Activated naive CD4-positive, alpha-beta T cell treated with anti-CD3 and anti-CD28 coated beads, Interleukin-2, amount 10 ng/mL, durations not matched to agents 7 days and 5 days (primary cell): Measurements from ENCODE around the gene FBXO9.
A peak's percentile ranks its signal among the peaks of the same experiment; 100 is the strongest.

Source experiments
- CTCF ChIA-PET: fragments of 350-600 bp; sonication (Branson Sonifier 250); formaldehyde crosslinking; loops from one replicate; lab custom pipeline; 2021; ENCODE audit warnings: antibody characterized with exemption; lab: Charles Lee
- DNase-seq: peaks from one replicate; pipeline ENCODE4 v3.0.0-alpha.2; 2020
- H3K27ac Mint-ChIP-seq: one replicate; pipeline ENCODE4 v1.8.0; 2021; ENCODE audit warnings: mild to moderate bottlenecking, moderate library complexity, mixed read lengths
- H3K27me3 Mint-ChIP-seq: one replicate; pipeline ENCODE4 v1.8.0; 2021; ENCODE audit warnings: mild to moderate bottlenecking, mixed read lengths
- H3K36me3 Mint-ChIP-seq: one replicate; pipeline ENCODE4 v1.8.0; 2021; ENCODE audit warnings: mixed read lengths
- H3K4me1 Mint-ChIP-seq: one replicate; pipeline ENCODE4 v1.8.0; 2021; ENCODE audit warnings: mixed read lengths
- H3K4me3 Mint-ChIP-seq: one replicate; pipeline ENCODE4 v1.8.0; 2021; ENCODE audit warnings: mild to moderate bottlenecking, moderate library complexity, mixed read lengths
- H3K9me3 Mint-ChIP-seq: one replicate; pipeline ENCODE4 v1.8.0; 2021; ENCODE audit warnings: mixed read lengths

The FBXO9 gene

DNA sequence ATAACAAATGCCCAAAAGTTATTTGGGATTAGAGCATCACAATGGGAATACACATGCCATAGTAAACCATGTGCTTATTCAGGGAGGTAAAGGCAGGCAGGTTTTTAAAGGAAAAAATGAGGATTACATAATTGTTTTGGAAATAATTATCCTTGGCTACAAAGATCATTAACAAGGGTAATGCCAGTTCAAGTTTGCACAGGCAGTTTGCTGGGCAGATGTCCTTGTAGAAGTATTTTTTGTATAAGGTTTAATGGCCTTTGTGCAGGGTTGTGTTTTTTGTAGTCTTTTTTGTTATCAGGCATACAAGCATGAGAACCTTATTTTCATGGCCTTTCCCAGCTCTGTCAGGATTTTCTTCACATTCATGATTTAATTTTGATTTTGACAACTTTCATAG, 24.7 kb downstream of the FBXO9 start:
- Mint-ChIP-seq H3K9me3 (no peaks in the 10 kb centered on the region), H3K36me3 (peaks cover 43% of the 10 kb centered on the region), H3K27ac (no peak overlapping the region), H3K4me3 (no peak overlapping the region), H3K27me3 (no peaks in the 10 kb centered on the region), H3K4me1 (no peaks in the 10 kb centered on the region)
- DNase-seq, result no peak
- CTCF ChIA-PET, result no interaction called here

GRCh38 chr6:53090576-53090975, 25.4 kb downstream of the FBXO9 start:
- H3K36me3 Mint-ChIP-seq, result peaks cover 49% of the 10 kb centered on the region
- H3K4me3 Mint-ChIP-seq, result no peak overlapping the region
- CTCF ChIA-PET, result no interaction called here
- H3K4me1 Mint-ChIP-seq, result no peaks in the 10 kb centered on the region
- H3K9me3 Mint-ChIP-seq, result no peaks in the 10 kb centered on the region
- DNase-seq, result no peak
- no peaks in the 10 kb centered on the region for H3K27me3 Mint-ChIP-seq
- no peak overlapping the region for H3K27ac Mint-ChIP-seq

DNA sequence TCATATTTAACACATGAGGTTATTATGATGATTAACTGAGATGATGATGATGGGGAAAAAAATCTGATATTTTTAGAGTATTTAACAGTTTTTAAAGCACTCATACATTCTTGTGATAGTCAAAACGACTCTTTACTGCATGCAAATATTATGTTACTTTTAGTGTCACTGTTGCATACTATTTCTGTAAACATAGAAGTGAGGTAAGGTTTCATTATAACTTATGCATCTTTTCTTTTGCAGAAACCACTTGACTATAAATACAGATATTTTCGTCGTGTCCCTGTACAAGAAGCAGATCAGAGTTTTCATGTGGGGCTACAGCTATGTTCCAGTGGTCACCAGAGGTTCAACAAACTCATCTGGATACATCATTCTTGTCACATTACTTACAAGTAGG, 30.1 kb downstream of the FBXO9 start:
- Mint-ChIP-seq H3K36me3 (peaks cover 52% of the 10 kb centered on the region), H3K4me1 (no peaks in the 10 kb centered on the region), H3K9me3 (no peaks in the 10 kb centered on the region), H3K27ac (no peak overlapping the region), H3K27me3 (no peaks in the 10 kb centered on the region), H3K4me3 (no peak overlapping the region)
- no peak for DNase-seq
- CTCF ChIA-PET, result no interaction called here

- Mint-ChIP-seq H3K4me1 (no peaks in the 10 kb centered on the region), H3K27ac (no peak overlapping the region), H3K9me3 (no peaks in the 10 kb centered on the region), H3K27me3 (no peaks in the 10 kb centered on the region), H3K36me3 (peaks cover 54% of the 10 kb centered on the region), H3K4me3 (no peak overlapping the region)
- no peak for DNase-seq
- CTCF ChIA-PET, result interaction anchor here (1.5 kb wide), 1 partner anchor 10 kb away, joined by 3 read pairs; no protein-coding TSS in a partner anchor
These were observed 30.5 kb downstream of the FBXO9 start for GRCh38 chr6:53095716-53096115.

DNA sequence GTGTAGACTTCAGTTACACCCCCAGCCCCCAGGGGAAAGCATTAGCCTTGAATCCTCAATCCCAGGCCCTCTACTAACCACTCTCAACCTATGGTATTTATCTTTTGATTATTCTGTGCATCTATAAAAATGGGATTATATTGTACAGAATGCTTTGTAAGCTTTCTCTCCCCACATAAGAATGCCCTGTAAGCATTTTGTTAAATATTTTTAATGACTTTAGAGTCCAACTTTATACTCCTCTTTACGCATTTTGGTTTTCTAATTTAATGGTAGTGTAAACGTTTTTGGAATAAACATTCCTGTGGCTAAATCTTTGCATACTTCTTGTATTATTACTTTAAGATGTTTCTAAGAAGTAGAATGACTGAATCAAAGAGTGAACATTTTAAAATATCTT, 35.4 kb downstream of the FBXO9 start:
- CTCF ChIA-PET, result no interaction called here
- Mint-ChIP-seq H3K9me3 (no peaks in the 10 kb centered on the region), H3K36me3 (peaks cover 40% of the 10 kb centered on the region), H3K27me3 (no peaks in the 10 kb centered on the region), H3K4me1 (no peaks in the 10 kb centered on the region), H3K4me3 (no peak overlapping the region), H3K27ac (no peak overlapping the region)
- no peak for DNase-seq

DNA sequence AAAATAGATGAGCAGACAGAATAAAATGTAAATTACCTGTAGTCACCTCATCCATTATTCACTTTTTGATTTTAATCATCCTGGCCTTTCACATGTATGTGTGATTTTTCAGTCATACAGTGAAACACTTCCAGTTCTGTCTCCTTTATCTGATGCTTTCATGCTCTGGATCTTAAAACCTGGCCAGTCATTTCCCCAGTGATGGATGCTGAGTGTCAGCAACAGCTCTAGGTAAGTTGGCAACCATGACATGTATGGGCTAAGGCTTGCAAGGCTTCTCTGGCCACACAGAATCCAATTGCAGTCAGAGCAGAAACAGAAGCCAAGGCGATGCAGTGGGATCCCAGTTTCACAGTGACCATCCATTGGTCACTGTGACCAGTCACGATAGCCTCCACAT, 35.8 kb downstream of the FBXO9 start:
- peaks cover 36% of the 10 kb centered on the region for H3K36me3 Mint-ChIP-seq
- H3K9me3 Mint-ChIP-seq, result no peaks in the 10 kb centered on the region
- no peaks in the 10 kb centered on the region for H3K27me3 Mint-ChIP-seq
- H3K27ac Mint-ChIP-seq, result no peak overlapping the region
- DNase-seq, result no peak
- no peaks in the 10 kb centered on the region for H3K4me1 Mint-ChIP-seq
- no peak overlapping the region for H3K4me3 Mint-ChIP-seq
- CTCF ChIA-PET, result no interaction called here

GRCh38 chr6:53103993-53104675, 38.9 kb downstream of the FBXO9 start:
- H3K4me1 Mint-ChIP-seq, result no peaks in the 10 kb centered on the region
- peaks cover 18% of the 10 kb centered on the region for H3K36me3 Mint-ChIP-seq
- H3K4me3 Mint-ChIP-seq, result no peak overlapping the region
- no peak overlapping the region for H3K27ac Mint-ChIP-seq
- CTCF ChIA-PET, result interaction anchor here (1.1 to 1.9 kb wide), 2 partner anchors 8 to 68 kb away, joined by 3 to 7 read pairs; no protein-coding TSS in a partner anchor
- no peaks in the 10 kb centered on the region for H3K9me3 Mint-ChIP-seq
- no peaks in the 10 kb centered on the region for H3K27me3 Mint-ChIP-seq
- no peak for DNase-seq

GRCh38 chr6:53104916-53105315, 39.7 kb downstream of the FBXO9 start:
- H3K9me3 Mint-ChIP-seq, result no peaks in the 10 kb centered on the region
- peaks cover 4% of the 10 kb centered on the region for H3K4me1 Mint-ChIP-seq
- H3K27ac Mint-ChIP-seq, result no peak overlapping the region
- CTCF ChIA-PET, result interaction anchor here (1.9 kb wide), 1 partner anchor 67 kb away, joined by 7 read pairs; no protein-coding TSS in a partner anchor
- DNase-seq, result no peak
- peaks cover 17% of the 10 kb centered on the region for H3K36me3 Mint-ChIP-seq
- no peaks in the 10 kb centered on the region for H3K27me3 Mint-ChIP-seq
- H3K4me3 Mint-ChIP-seq, result no peak overlapping the region

GRCh38 chr6:53107091-53107490, 41.9 kb downstream of the FBXO9 start:
- Mint-ChIP-seq H3K27me3 (no peaks in the 10 kb centered on the region), H3K4me3 (no peak overlapping the region), H3K27ac (no peak overlapping the region), H3K36me3 (peaks cover 3% of the 10 kb centered on the region), H3K4me1 (peaks cover 12% of the 10 kb centered on the region), H3K9me3 (no peaks in the 10 kb centered on the region)
- no peak for DNase-seq
- CTCF ChIA-PET, result no interaction called here

DNA sequence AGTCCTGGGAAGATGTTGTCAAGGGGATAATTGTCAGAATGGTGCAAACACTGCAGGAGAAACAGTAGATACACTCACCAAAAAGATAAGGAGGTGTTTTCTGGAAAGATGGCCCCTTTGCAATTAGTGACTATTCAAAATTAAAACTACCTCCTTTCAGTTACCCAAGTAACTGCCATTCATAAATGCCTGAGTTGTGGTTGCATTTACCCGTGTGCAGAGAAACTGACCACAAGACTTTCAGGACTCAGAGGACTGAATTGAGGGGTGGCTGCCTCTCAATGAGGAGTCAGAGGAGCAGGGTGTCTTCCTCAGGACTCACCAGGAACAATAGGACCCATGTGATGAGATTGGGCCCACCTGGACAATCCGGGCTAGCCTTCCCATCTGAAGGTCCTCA, 44.4 kb downstream of the FBXO9 start:
- Mint-ChIP-seq H3K9me3 (no peaks in the 10 kb centered on the region), H3K4me3 (no peak overlapping the region), H3K27ac (no peak overlapping the region), H3K36me3 (no peaks in the 10 kb centered on the region), H3K27me3 (peaks cover 5% of the 10 kb centered on the region), H3K4me1 (peaks cover 26% of the 10 kb centered on the region)
- no peak for DNase-seq
- CTCF ChIA-PET, result no interaction called here

DNA sequence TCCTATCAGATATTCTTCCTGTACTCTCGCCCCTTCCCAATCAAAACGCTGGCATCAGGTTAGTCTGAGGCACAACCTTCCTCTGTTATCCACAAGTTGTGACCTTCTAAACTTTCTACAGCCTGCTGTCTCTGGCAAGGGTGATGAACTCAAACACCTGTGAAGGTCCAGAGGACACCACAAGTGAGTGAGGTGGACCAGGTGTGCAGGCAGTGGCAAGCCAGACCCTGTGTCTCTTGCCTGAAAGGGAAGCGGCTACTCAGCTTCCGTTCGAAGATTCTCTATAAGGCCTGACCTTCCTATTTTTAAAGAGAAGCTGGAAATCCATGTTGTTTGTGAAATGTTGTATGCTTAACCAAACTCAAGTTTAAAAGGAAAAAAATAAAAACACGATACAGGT, 46.7 kb downstream of the FBXO9 start:
- H3K36me3 Mint-ChIP-seq, result no peaks in the 10 kb centered on the region
- no peak overlapping the region for H3K4me3 Mint-ChIP-seq
- H3K27ac Mint-ChIP-seq, result no peak overlapping the region
- no peak for DNase-seq
- peaks cover 26% of the 10 kb centered on the region for H3K4me1 Mint-ChIP-seq
- H3K9me3 Mint-ChIP-seq, result no peaks in the 10 kb centered on the region
- CTCF ChIA-PET, result interaction anchor here (0.7 kb wide), 1 partner anchor 9 kb away, joined by 3 read pairs; no protein-coding TSS in a partner anchor
- peaks cover 8% of the 10 kb centered on the region for H3K27me3 Mint-ChIP-seq

DNA sequence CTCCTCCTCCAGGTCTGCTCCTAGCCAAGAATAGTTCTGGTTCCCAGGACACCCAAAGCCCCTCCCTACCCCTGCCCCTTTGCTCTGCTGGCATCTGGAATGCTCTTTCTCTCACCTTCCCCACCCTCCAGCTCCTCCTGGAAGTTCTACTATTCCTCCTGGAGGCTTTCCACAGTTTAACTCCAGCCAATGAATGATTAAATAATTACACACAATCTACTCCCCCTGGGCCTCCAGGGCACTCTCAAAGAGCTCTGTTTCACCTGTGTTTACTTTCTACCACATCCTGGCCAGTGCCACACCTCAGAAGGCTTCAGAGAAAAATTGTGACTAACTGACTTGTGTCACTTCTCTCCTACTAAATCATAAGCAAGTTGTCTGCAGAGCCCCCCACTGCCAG, 47.2 kb downstream of the FBXO9 start:
- H3K4me3 Mint-ChIP-seq, result no peak overlapping the region
- no peak overlapping the region for H3K27ac Mint-ChIP-seq
- peaks cover 8% of the 10 kb centered on the region for H3K27me3 Mint-ChIP-seq
- CTCF ChIA-PET, result interaction anchor here (0.7 kb wide), 1 partner anchor 9 kb away, joined by 3 read pairs; no protein-coding TSS in a partner anchor
- peak; percentile 57 for DNase-seq
- peaks cover 26% of the 10 kb centered on the region for H3K4me1 Mint-ChIP-seq
- no peaks in the 10 kb centered on the region for H3K9me3 Mint-ChIP-seq
- no peaks in the 10 kb centered on the region for H3K36me3 Mint-ChIP-seq

DNA sequence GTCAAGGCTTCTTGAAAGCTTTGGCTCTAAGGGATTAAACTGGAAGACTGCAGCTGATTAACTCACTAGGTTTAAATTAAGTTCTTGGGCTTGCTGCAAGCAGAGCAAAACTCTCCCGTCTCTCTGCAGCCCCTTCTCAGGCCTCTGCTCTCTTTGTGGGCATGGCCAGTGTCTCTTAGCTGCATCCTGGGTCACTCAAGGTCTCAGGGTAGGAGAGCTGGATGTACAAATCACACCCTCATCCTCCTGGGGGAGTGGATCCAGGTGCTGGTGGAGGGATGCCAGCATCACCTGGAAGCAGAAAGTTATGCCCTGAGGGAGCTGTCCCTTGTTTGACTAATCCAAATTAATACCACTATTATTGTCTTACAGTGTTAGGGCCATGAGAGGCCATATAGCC, 47.7 kb downstream of the FBXO9 start:
- no peak overlapping the region for H3K4me3 Mint-ChIP-seq
- H3K9me3 Mint-ChIP-seq, result no peaks in the 10 kb centered on the region
- H3K27me3 Mint-ChIP-seq, result peaks cover 8% of the 10 kb centered on the region
- H3K27ac Mint-ChIP-seq, result no peak overlapping the region
- no peaks in the 10 kb centered on the region for H3K36me3 Mint-ChIP-seq
- DNase-seq, result no peak
- CTCF ChIA-PET, result no interaction called here
- peaks cover 26% of the 10 kb centered on the region for H3K4me1 Mint-ChIP-seq

- Mint-ChIP-seq H3K36me3 (no peaks in the 10 kb centered on the region), H3K27ac (no peak overlapping the region), H3K4me1 (peaks cover 26% of the 10 kb centered on the region), H3K4me3 (no peak overlapping the region), H3K27me3 (peaks cover 8% of the 10 kb centered on the region), H3K9me3 (no peaks in the 10 kb centered on the region)
- CTCF ChIA-PET, result interaction anchor here (0.6 kb wide), 1 partner anchor 284 kb away, joined by 3 read pairs; no protein-coding TSS in a partner anchor
- DNase-seq, result no peak
These were observed 48.5 kb downstream of the FBXO9 start for GRCh38 chr6:53113742-53114141.

DNA sequence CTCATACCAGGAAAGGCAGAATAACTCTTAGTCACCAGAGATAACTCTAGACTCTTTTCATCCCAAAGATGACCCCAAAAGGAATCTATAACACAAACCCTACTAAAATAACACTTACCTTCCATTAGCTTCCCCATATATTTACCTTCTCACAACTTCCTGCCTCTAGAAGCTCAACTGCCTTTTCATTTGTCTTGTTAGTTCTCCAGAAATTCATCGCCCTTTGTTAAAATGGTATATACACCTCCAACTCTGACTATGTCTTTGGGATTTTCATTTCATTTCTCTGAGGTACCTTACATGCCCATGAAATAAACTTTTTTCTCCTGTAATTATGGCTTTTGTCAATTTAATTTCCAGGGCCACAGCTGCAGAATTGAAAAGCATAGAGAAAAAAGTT, 49.9 kb downstream of the FBXO9 start:
- peaks cover 13% of the 10 kb centered on the region for H3K27me3 Mint-ChIP-seq
- CTCF ChIA-PET, result no interaction called here
- no peak for DNase-seq
- H3K36me3 Mint-ChIP-seq, result no peaks in the 10 kb centered on the region
- H3K9me3 Mint-ChIP-seq, result no peaks in the 10 kb centered on the region
- no peak overlapping the region for H3K4me3 Mint-ChIP-seq
- H3K4me1 Mint-ChIP-seq, result peaks cover 22% of the 10 kb centered on the region
- H3K27ac Mint-ChIP-seq, result no peak overlapping the region
